ENCODE measurements around the gene RANBP9.

The RANBP9 gene

GRCh38 chr6:13648850-13649249 lies 62.8 kb downstream of the RANBP9 start:
- no peak for DNase-seq

- DNase-seq = no peak
These were observed 68.5 kb downstream of the RANBP9 start for GRCh38 chr6:13643125-13643524.

GRCh38 chr6:13641315-13641714 lies 70.3 kb downstream of the RANBP9 start:
- DNase-seq = no peak

GRCh38 chr6:13638626-13639025 lies 73.0 kb downstream of the RANBP9 start:
- DNase-seq = no peak

GRCh38 chr6:13638014-13638413 lies 73.6 kb downstream of the RANBP9 start:
- no peak for DNase-seq

- DNase-seq = no peak
These were observed 75.5 kb downstream of the RANBP9 start for GRCh38 chr6:13635948-13636658.

GRCh38 chr6:13633343-13633742 lies 78.3 kb downstream of the RANBP9 start:
- no peak for DNase-seq

GRCh38 chr6:13630499-13630898 lies 81.1 kb downstream of the RANBP9 start:
- no peak for DNase-seq

- no peak for DNase-seq
These were observed 82.0 kb downstream of the RANBP9 start for GRCh38 chr6:13629459-13630116.

GRCh38 chr6:13624871-13625288 lies 86.8 kb downstream of the RANBP9 start:
- DNase-seq = no peak

GRCh38 chr6:13617066-13617465 lies 94.6 kb downstream of the RANBP9 start:
- DNase-seq = no peak

GRCh38 chr6:13615792-13616120 lies 95.9 kb downstream of the RANBP9 start:
- no peak for DNase-seq

GRCh38 chr6:13614926-13615791 lies 96.5 kb downstream of the RANBP9 start, which contains the start of gene NOL7:
Gene NOL7 (plus strand): TSS chr6:13615335. CDS start chr6:13615359, 24 bp downstream.
- peak; percentile 87 for DNase-seq

- no peak for DNase-seq
These were observed 97.3 kb downstream of the RANBP9 start for GRCh38 chr6:13614126-13614925.

GRCh38 chr6:13613029-13613594 lies 98.5 kb downstream of the RANBP9 start:
- no peak for DNase-seq

GRCh38 chr6:13611715-13612114 lies 99.9 kb downstream of the RANBP9 start:
- DNase-seq = no peak

GRCh38 chr6:13605634-13606033 lies 106.0 kb downstream of the RANBP9 start:
- no peak for DNase-seq

GRCh38 chr6:13604546-13605416 lies 106.9 kb downstream of the RANBP9 start:
- no peak for DNase-seq

- no peak for DNase-seq
These were observed 107.5 kb downstream of the RANBP9 start for GRCh38 chr6:13604135-13604534.

GRCh38 chr6:13600036-13600435 lies 111.6 kb downstream of the RANBP9 start:
- DNase-seq = no peak

- no peak for DNase-seq
These were observed 114.6 kb downstream of the RANBP9 start for GRCh38 chr6:13597073-13597472.
